Measurements from ENCODE around the gene WWOX.

Gene WWOX

GRCh38 chr16:78428193-78428592 lies 328.7 kb downstream of the WWOX start:
- in situ Hi-C loops (cut with MboI; ENCODE audit: low sequenced_read_pairs), result no loop called here

- in situ Hi-C loops (cut with MboI; ENCODE audit: low sequenced_read_pairs), result no loop called here
These were observed 330.8 kb downstream of the WWOX start for GRCh38 chr16:78430281-78430680.

- in situ Hi-C loops (cut with MboI; ENCODE audit: low sequenced_read_pairs), result no loop called here
These were observed 331.7 kb downstream of the WWOX start for GRCh38 chr16:78431004-78431670.

- in situ Hi-C loops (cut with MboI; ENCODE audit: low sequenced_read_pairs), result no loop called here
These were observed 332.2 kb downstream of the WWOX start for GRCh38 chr16:78431701-78432100.

- in situ Hi-C loops (cut with MboI; ENCODE audit: low sequenced_read_pairs), result no loop called here
These were observed 333.0 kb downstream of the WWOX start for GRCh38 chr16:78432451-78432850.

- in situ Hi-C loops (cut with MboI; ENCODE audit: low sequenced_read_pairs), result no loop called here
These were observed 333.7 kb downstream of the WWOX start for GRCh38 chr16:78433116-78433515.

- in situ Hi-C loops (cut with MboI; ENCODE audit: low sequenced_read_pairs), result no loop called here
These were observed 334.9 kb downstream of the WWOX start for GRCh38 chr16:78434401-78434800.

GRCh38 chr16:78435260-78435659 lies 335.8 kb downstream of the WWOX start:
- in situ Hi-C loops (cut with MboI; ENCODE audit: low sequenced_read_pairs), result no loop called here

- in situ Hi-C loops (cut with MboI; ENCODE audit: low sequenced_read_pairs), result no loop called here
These were observed 336.6 kb downstream of the WWOX start for GRCh38 chr16:78436023-78436422.

GRCh38 chr16:78436846-78437245 lies 337.4 kb downstream of the WWOX start:
- in situ Hi-C loops (cut with MboI; ENCODE audit: low sequenced_read_pairs), result no loop called here

- in situ Hi-C loops (cut with MboI; ENCODE audit: low sequenced_read_pairs), result no loop called here
These were observed 338.0 kb downstream of the WWOX start for GRCh38 chr16:78437352-78437968.

GRCh38 chr16:78438219-78438618 lies 338.8 kb downstream of the WWOX start:
- in situ Hi-C loops (cut with MboI; ENCODE audit: low sequenced_read_pairs), result no loop called here

- in situ Hi-C loops (cut with MboI; ENCODE audit: low sequenced_read_pairs), result no loop called here
These were observed 339.2 kb downstream of the WWOX start for GRCh38 chr16:78438632-78439031.

GRCh38 chr16:78439646-78440045 lies 340.2 kb downstream of the WWOX start:
- in situ Hi-C loops (cut with MboI; ENCODE audit: low sequenced_read_pairs), result no loop called here

GRCh38 chr16:78441298-78441697 lies 341.8 kb downstream of the WWOX start:
- in situ Hi-C loops (cut with MboI; ENCODE audit: low sequenced_read_pairs), result no loop called here

- in situ Hi-C loops (cut with MboI; ENCODE audit: low sequenced_read_pairs), result no loop called here
These were observed 344.3 kb downstream of the WWOX start for GRCh38 chr16:78443542-78444364.

GRCh38 chr16:78445818-78446217 lies 346.4 kb downstream of the WWOX start:
- in situ Hi-C loops (cut with MboI; ENCODE audit: low sequenced_read_pairs), result no loop called here

GRCh38 chr16:78446486-78446885 lies 347.0 kb downstream of the WWOX start:
- in situ Hi-C loops (cut with MboI; ENCODE audit: low sequenced_read_pairs), result no loop called here

- in situ Hi-C loops (cut with MboI; ENCODE audit: low sequenced_read_pairs), result no loop called here
These were observed 347.6 kb downstream of the WWOX start for GRCh38 chr16:78446992-78447563.

- in situ Hi-C loops (cut with MboI; ENCODE audit: low sequenced_read_pairs), result no loop called here
These were observed 349.3 kb downstream of the WWOX start for GRCh38 chr16:78448658-78449271.

- in situ Hi-C loops (cut with MboI; ENCODE audit: low sequenced_read_pairs), result no loop called here
These were observed 350.8 kb downstream of the WWOX start for GRCh38 chr16:78450255-78450654.

All from HL-60/S4 (cell line).